ENCODE measurements around the gene PSMA5. TPM values are rescaled to one million over a fixed set of nuclear protein-coding genes. Genes with fewer than 3 reads are reported as not detected.
"Not testable (repeated sequence)": the region's sequence is repeated elsewhere in the genome, so short reads cannot be mapped to it uniquely, and the experiment has no call there.

PSMA5 gene
- total RNA-seq, 4 donors from 2014 or later = 26.2 to 36.2 (median 31.5) TPM

- no peaks in the 10 kb centered on the region for H3K27me3 ChIP-seq
- peaks cover 5% of the 10 kb centered on the region for H3K4me1 ChIP-seq
- no peaks in the 10 kb centered on the region for H3K36me3 ChIP-seq
- TF ChIP-seq CTCF (IDR thresholded peaks at IDR 0.05) (no peak), EP300 (IDR thresholded peaks at IDR 0.05) (no peak), POLR2A (IDR thresholded peaks at IDR 0.05) (no peak), POLR2AphosphoS5 (IDR thresholded peaks at IDR 0.05) (no peak)
- H3K27ac ChIP-seq = no peak overlapping the region
- no peak for DNase-seq (ENCODE audit: low spot score in 2 of 2)
- no peak overlapping the region for H3K4me3 ChIP-seq
- 71% methylated on average over 3 of the region's 3 CpGs for WGBS
- H3K9me3 ChIP-seq = no peaks in the 10 kb centered on the region
These were observed 46.8 kb downstream of the PSMA5 start for GRCh38 chr1:109379422-109379821.

- no peaks in the 10 kb centered on the region for H3K36me3 ChIP-seq
- H3K4me1 ChIP-seq = peaks cover 3% of the 10 kb centered on the region
- no peak for DNase-seq (ENCODE audit: low spot score in 2 of 2)
- no peak overlapping the region for H3K27ac ChIP-seq
- no peaks in the 10 kb centered on the region for H3K9me3 ChIP-seq
- no peak overlapping the region for H3K4me3 ChIP-seq
- WGBS = 92% methylated on average over 4 of the region's 4 CpGs
- no peaks in the 10 kb centered on the region for H3K27me3 ChIP-seq
- TF ChIP-seq POLR2AphosphoS5 (IDR thresholded peaks at IDR 0.05) = no peak
- TF ChIP-seq EP300 (IDR thresholded peaks at IDR 0.05) = no peak
- no peak for TF ChIP-seq CTCF (IDR thresholded peaks at IDR 0.05)
- no peak for TF ChIP-seq POLR2A (IDR thresholded peaks at IDR 0.05)
These were observed 48.5 kb downstream of the PSMA5 start for GRCh38 chr1:109377698-109378097.

GRCh38 chr1:109373696-109374095, 52.6 kb downstream of the PSMA5 start:
- peaks cover 23% of the 10 kb centered on the region for H3K4me1 ChIP-seq
- WGBS = 100% methylated on average over 2 of the region's 2 CpGs

GRCh38 chr1:109373126-109373525, 53.1 kb downstream of the PSMA5 start:
- 47% methylated on average over 5 of the region's 5 CpGs for WGBS
- H3K27ac ChIP-seq = no peak overlapping the region

More at GRCh38 chr1:109373696-109374095, 52.6 kb downstream of the PSMA5 start:
- not testable (repeated sequence) for H3K27ac ChIP-seq; H3K9me3 ChIP-seq; H3K36me3 ChIP-seq; H3K4me3 ChIP-seq; H3K27me3 ChIP-seq; DNase-seq (ENCODE audit: low spot score in 2 of 2)

GRCh38 chr1:109372281-109372680, 54.0 kb downstream of the PSMA5 start:
- DNase-seq (ENCODE audit: low spot score in 2 of 2) = no peak
- Histone ChIP-seq H3K9me3 (no peaks in the 10 kb centered on the region), H3K4me3 (no peak overlapping the region), H3K36me3 (no peaks in the 10 kb centered on the region), H3K4me1 (peaks cover 23% of the 10 kb centered on the region), H3K27ac (peak overlapping the region; percentile 59), H3K27me3 (no peaks in the 10 kb centered on the region)
- TF ChIP-seq POLR2A (IDR thresholded peaks at IDR 0.05) = no peak
- TF ChIP-seq EP300 (IDR thresholded peaks at IDR 0.05) = no peak
- 95% methylated on average over 6 of the region's 6 CpGs for WGBS

More at GRCh38 chr1:109373126-109373525, 53.1 kb downstream of the PSMA5 start:
- Histone ChIP-seq H3K36me3 (no peaks in the 10 kb centered on the region), H3K27me3 (no peaks in the 10 kb centered on the region), H3K9me3 (no peaks in the 10 kb centered on the region), H3K4me1 (peaks cover 23% of the 10 kb centered on the region), H3K4me3 (no peak overlapping the region)
- no peak for TF ChIP-seq EP300 (IDR thresholded peaks at IDR 0.05)
- TF ChIP-seq POLR2AphosphoS5 (IDR thresholded peaks at IDR 0.05) = no peak
- TF ChIP-seq CTCF (IDR thresholded peaks at IDR 0.05) = no peak
- no peak for TF ChIP-seq POLR2A (IDR thresholded peaks at IDR 0.05)
- DNase-seq (ENCODE audit: low spot score in 2 of 2) = no peak

GRCh38 chr1:109371341-109371739, 54.9 kb downstream of the PSMA5 start:
- WGBS = 47% methylated on average over 4 of the region's 4 CpGs
- H3K4me1 ChIP-seq = peaks cover 23% of the 10 kb centered on the region
- H3K36me3 ChIP-seq = peaks cover 8% of the 10 kb centered on the region
- H3K27ac ChIP-seq = peak overlapping the region; percentile 59
- no peaks in the 10 kb centered on the region for H3K9me3 ChIP-seq
- no peak for DNase-seq (ENCODE audit: low spot score in 2 of 2)
- no peaks in the 10 kb centered on the region for H3K27me3 ChIP-seq
- no peak overlapping the region for H3K4me3 ChIP-seq
- peak in 1 of 3 donors; percentile 32 for TF ChIP-seq POLR2AphosphoS5 (IDR thresholded peaks at IDR 0.05)
- TF ChIP-seq POLR2A (IDR thresholded peaks at IDR 0.05) = no peak

- WGBS = 52% methylated on average over 7 of the region's 7 CpGs
- no peak overlapping the region for H3K4me3 ChIP-seq
- DNase-seq (ENCODE audit: low spot score in 2 of 2) = no peak
- TF ChIP-seq EP300 (IDR thresholded peaks at IDR 0.05) = peak; percentile 47
- TF ChIP-seq POLR2A (IDR thresholded peaks at IDR 0.05) = no peak
- no peak for TF ChIP-seq POLR2AphosphoS5 (IDR thresholded peaks at IDR 0.05)
- peaks cover 23% of the 10 kb centered on the region for H3K4me1 ChIP-seq
- peak overlapping the region; percentile 59 for H3K27ac ChIP-seq
- H3K36me3 ChIP-seq = peaks cover 8% of the 10 kb centered on the region
- no peaks in the 10 kb centered on the region for H3K9me3 ChIP-seq
- H3K27me3 ChIP-seq = no peaks in the 10 kb centered on the region
These were observed 55.4 kb downstream of the PSMA5 start for GRCh38 chr1:109370712-109371340.

All from suprapubic skin (tissue), 4 donors.